Skin epidermis (tissue), 12 donors: ENCODE results near the gene SYNPO2.

Experiments
- H3K27ac ChIP-seq, 21 experiments: fragments of 200-600 bp; sonication (generic) in 11 of 21; one replicate each; pipeline ENCODE4 v1.5.0; 2020; ENCODE audit warnings: mild to moderate bottlenecking in 3 of 21, inconsistent platforms in 2 of 21, moderate library complexity in 2 of 21
- H3K4me3 ChIP-seq, 7 experiments: fragments of 200-600 bp; sonication (generic) in 2 of 7; one replicate each; pipeline ENCODE4 v1.5.0; 2020; ENCODE audit warnings: inconsistent platforms in 2 of 7, mild to moderate bottlenecking in 2 of 7, moderate library complexity in 1 of 7

SYNPO2 gene

GRCh38 chr4:119081943-119082342, 193.3 kb downstream of the SYNPO2 start:
- no peak overlapping the region for H3K27ac ChIP-seq

GRCh38 chr4:119082661-119083060, 194.0 kb downstream of the SYNPO2 start:
- no peak overlapping the region for H3K4me3 ChIP-seq
- no peak overlapping the region for H3K27ac ChIP-seq

More at GRCh38 chr4:119081943-119082342, 193.3 kb downstream of the SYNPO2 start:
- no peak overlapping the region for H3K4me3 ChIP-seq

GRCh38 chr4:119084513-119084912, 195.9 kb downstream of the SYNPO2 start:
- Histone ChIP-seq H3K4me3 (no peak overlapping the region), H3K27ac (no peak overlapping the region)

- Histone ChIP-seq H3K27ac (peak overlapping the region in 1 of 21 experiments; percentile 11), H3K4me3 (no peak overlapping the region)
Observed at GRCh38 chr4:119087121-119087520, 198.5 kb downstream of the SYNPO2 start.

GRCh38 chr4:119087656-119088055, 199.0 kb downstream of the SYNPO2 start:
- Histone ChIP-seq H3K4me3 (no peak overlapping the region), H3K27ac (no peak overlapping the region)

DNA sequence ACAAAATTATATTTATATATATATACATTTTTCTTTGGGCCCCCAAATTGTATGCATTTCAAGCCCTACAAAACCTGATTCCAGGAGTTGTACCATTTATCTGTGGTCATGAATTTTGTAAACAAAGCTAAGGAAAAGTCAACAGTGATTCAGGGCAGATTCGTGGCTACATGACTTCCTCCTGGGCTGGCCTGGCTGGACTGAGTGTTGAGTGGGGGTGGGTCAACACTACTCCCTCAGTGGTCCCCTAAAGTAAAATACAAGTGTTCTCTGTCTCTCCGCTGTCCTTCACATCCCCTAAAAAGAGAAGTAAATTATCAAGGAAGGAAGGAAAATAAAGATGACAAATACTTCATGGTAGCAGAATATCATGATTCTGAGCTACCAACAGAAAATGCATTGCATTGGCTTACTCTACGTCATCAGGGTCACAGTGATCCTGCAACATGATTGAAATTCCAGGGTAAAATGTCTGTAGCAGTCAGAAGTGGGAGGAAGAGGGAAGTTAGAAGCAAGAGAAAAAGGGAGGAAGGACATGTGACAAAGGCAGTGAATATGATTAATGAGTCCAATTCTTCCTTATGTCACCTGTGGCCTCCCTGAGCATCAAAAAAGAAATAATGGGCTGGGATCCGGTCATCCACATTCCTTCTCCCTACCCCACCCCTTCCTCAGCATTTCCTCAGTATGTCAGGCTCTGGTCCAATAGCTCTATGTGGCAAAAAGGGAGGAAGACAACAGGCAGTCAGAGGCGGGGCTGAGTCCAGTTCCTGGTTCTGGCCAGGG, 204.6 kb downstream of the SYNPO2 start:
- no peak overlapping the region for H3K27ac ChIP-seq
- H3K4me3 ChIP-seq: no peak overlapping the region

DNA sequence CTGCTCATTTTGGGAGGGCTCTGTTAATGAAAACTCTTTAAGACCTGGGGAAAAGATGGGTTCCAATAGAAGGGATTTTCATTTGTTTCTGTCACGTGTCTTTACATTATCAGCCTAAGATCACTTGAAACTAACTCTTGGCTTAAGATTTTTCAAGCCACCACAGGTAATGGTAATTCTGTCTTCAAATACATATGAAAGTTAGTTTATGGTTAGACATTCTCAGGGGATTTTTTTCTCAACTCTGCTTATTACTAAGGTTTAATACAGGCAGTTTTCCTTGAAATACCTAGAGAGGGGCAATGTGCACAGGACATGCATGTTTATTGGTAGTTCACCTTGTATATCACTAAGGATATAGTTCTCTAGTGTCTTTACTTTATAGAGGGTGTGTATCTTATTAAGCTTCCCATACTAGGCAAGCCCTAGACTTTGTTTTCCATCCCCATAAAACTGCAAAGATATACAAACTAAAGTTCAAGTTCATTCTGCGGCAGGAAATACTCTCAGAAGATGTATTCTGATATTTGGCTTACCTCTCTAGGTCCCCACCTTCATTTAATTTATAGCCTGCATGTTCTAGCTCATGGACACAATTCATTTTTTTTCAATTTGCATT, 208.7 kb downstream of the SYNPO2 start:
- Histone ChIP-seq H3K27ac (no peak overlapping the region), H3K4me3 (no peak overlapping the region)

DNA sequence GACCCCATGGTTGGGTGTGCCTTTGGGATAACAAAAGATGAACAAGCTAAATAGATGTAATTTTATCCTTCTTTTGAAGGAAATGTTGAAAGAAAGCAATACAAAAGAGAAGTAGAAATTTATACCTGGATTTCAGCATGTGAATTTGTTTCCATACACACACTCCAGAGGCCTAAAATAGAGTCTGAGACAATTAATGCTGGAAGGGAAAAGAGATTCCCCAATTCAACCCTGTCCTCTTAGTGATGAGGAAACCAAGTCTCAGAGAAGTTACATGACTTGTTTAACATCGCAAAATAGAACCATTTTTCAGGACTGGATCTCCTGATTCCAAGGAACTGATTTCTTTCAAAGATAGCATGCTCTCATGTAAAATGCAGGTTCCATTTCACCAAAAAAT, 209.7 kb downstream of the SYNPO2 start:
- no peak overlapping the region for H3K4me3 ChIP-seq

GRCh38 chr4:119099227-119099810, 210.7 kb downstream of the SYNPO2 start:
- H3K27ac ChIP-seq: peak overlapping the region in 2 of 21 experiments; percentile 16 to 35

More for the DNA sequence above, 209.7 kb downstream of the SYNPO2 start:
- H3K27ac ChIP-seq: no peak overlapping the region

GRCh38 chr4:119100655-119101054, 212.0 kb downstream of the SYNPO2 start:
- H3K27ac ChIP-seq: peak overlapping the region in 1 of 21 experiments; percentile 39
- no peak overlapping the region for H3K4me3 ChIP-seq

More at GRCh38 chr4:119099227-119099810, 210.7 kb downstream of the SYNPO2 start:
- H3K4me3 ChIP-seq: no peak overlapping the region

- no peak overlapping the region for H3K4me3 ChIP-seq
- H3K27ac ChIP-seq: peak overlapping the region in 7 of 21 experiments; percentile 8 to 61 (median 43)
Observed at GRCh38 chr4:119103263-119103662, 214.6 kb downstream of the SYNPO2 start.

- H3K4me3 ChIP-seq: no peak overlapping the region
- peak overlapping the region in 1 of 21 experiments; percentile 21 for H3K27ac ChIP-seq
Observed at GRCh38 chr4:119104644-119105273, 216.1 kb downstream of the SYNPO2 start.

DNA sequence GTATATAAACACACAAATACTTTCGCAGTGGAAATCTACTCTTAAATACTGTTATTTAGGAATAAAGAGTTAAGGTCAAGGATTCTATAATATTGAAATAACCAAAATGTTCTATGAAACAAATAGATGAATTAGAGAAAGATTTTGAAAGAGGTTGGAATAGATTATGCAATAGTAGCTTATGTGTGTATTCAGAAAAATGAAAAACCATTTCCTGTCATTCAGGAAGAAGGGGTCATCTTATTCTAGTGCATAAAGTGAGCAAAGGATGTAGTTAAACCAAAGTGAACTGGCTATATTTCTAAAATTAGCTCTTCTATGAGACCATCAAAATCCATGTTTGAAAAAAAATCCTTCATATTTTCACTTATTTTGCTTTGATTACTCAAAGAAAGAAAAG, 217.0 kb downstream of the SYNPO2 start:
- H3K27ac ChIP-seq: peak overlapping the region in 2 of 21 experiments; percentile 32 to 64

DNA sequence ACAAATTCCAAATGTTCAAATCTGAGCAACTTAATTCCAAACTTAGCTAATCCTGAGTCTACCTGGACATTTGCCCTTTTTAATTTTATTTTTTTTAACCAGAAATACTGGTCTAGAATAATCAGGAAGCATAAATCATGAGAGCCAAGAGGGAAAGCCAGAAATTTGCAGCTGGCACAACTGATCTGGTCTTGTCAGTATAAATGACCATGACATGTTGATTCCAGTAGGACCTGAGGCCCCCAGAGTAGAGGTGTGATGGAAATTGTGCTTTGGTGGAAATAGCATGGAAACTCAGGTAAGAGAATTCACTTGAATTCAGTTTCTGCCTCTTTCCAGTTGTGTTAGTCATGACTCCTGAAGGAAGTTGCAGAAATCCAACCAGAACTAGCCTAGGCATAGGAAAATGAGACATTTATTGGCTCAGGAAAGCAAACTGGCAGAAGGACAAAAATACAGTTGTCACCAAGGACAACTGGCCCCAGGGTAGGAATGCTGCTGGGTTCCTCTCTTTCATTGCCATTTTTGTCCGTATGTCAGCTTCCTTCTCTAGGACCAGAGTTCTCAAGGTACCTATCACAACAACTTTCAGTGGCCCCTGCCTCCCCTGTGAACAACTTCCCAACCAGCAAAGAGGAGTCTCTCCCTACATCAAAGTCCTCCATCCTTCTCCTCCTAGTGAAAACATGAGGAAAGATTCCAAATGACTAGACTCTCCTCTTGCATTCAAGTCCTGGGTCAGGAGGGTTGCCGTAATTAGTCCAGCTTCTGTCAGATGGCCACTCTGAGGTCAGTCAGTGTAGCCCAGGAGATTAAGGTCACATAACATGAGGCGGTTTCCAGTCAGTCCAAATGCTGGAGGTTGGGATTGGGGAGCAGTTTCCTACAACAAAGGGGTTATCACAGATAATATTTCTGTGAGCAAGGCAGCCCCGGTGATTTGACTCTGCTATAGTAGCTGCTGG, 217.7 kb downstream of the SYNPO2 start:
- Histone ChIP-seq H3K27ac (peak overlapping the region in 6 of 21 experiments; percentile 2 to 64 (median 36)), H3K4me3 (no peak overlapping the region)

More for the DNA sequence above, 217.0 kb downstream of the SYNPO2 start:
- H3K4me3 ChIP-seq: no peak overlapping the region

DNA sequence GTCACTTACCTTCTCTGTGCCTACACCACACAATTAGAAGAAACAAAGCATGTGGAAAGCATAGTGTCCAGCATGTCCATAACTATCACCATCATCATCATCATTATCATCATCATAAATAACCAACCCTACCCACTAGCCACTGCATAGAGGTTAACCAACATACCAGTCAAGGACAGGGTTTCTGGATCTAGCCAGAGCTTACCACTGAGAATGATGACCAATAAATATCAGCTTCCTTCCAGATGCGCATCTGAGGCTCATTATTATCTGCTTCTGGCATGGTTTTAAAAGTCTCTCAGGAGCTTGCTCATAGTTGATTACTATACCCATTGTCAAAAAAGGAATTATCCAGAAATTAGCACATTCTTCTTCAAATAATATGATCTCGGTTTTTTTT, 221.5 kb downstream of the SYNPO2 start:
- no peak overlapping the region for H3K4me3 ChIP-seq
- H3K27ac ChIP-seq: no peak overlapping the region
